ENCODE measurements around the gene CPSF4L.

GRCh38 chr17:73248532-73248931, 13.1 kb downstream of the CPSF4L start:
- TF ChIP-seq CTCF (conservative IDR thresholded peaks at IDR 0.05 in 1 of 2, IDR thresholded peaks at IDR 0.05 in 1 of 2; ENCODE audit: extremely low read depth in 1 of 2, insufficient read depth in 1 of 2, low read depth in 1 of 2, low read length in 2 of 2) (no peak), EZH2 (IDR thresholded peaks at IDR 0.05; ENCODE audit: borderline replicate concordance, low read length) (no peak)

All from mammary epithelial cell (primary cell).